Measurements from ENCODE around the gene SLC7A14.

The SLC7A14 gene

DNA sequence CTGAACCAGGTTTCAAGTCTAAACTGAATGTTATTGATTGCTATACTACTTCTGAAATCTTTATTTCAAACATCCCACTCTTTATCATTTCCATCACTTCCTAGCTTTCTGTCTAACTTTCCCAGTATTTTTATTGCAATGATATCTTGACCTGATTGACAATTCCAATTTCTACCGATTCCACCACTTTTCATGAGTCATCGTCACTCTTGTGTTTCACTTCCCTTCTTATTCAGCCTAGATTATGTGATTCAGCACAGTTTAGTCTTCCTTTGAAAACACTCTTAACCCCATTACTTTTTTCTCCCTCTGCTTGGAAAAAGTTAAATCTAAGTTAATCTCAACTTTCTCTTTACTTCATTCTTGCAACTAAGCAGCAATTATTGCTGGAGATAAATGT lies 62.6 kb downstream of the SLC7A14 start:
- Histone ChIP-seq H3K27me3 (ENCODE audit: low read length) (no peaks in the 10 kb centered on the region), H3K9me2 (replicated peaks; ENCODE audit: insufficient read depth, low read length) (no peaks in the 10 kb centered on the region), H3K9me3 (ENCODE audit: insufficient read depth, low read length) (no peaks in the 10 kb centered on the region), H3F3A (ENCODE audit: insufficient read depth) (no peaks in the 10 kb centered on the region), H3K9ac (ENCODE audit: low read length) (no peak overlapping the region), H3K4me3 (ENCODE audit: insufficient read depth, low read length, poor library complexity, severe bottlenecking) (no peak overlapping the region), H2AFZ (ENCODE audit: low read depth, low read length, severe bottlenecking) (no peak overlapping the region), H3K4me2 (ENCODE audit: low read depth, low read length, poor library complexity, severe bottlenecking) (no peak overlapping the region), H3K36me3 (ENCODE audit: low read length) (no peaks in the 10 kb centered on the region), H3K79me2 (ENCODE audit: insufficient read depth, low read length) (no peaks in the 10 kb centered on the region), H4K20me1 (ENCODE audit: low read depth, low read length) (no peaks in the 10 kb centered on the region), H3K27ac (ENCODE audit: low read depth, low read length) (no peak overlapping the region)
- TF ChIP-seq EZH2phosphoT487 (conservative IDR thresholded peaks at IDR 0.05; ENCODE audit: low read length): no peak
- TF ChIP-seq, protein P1, sequence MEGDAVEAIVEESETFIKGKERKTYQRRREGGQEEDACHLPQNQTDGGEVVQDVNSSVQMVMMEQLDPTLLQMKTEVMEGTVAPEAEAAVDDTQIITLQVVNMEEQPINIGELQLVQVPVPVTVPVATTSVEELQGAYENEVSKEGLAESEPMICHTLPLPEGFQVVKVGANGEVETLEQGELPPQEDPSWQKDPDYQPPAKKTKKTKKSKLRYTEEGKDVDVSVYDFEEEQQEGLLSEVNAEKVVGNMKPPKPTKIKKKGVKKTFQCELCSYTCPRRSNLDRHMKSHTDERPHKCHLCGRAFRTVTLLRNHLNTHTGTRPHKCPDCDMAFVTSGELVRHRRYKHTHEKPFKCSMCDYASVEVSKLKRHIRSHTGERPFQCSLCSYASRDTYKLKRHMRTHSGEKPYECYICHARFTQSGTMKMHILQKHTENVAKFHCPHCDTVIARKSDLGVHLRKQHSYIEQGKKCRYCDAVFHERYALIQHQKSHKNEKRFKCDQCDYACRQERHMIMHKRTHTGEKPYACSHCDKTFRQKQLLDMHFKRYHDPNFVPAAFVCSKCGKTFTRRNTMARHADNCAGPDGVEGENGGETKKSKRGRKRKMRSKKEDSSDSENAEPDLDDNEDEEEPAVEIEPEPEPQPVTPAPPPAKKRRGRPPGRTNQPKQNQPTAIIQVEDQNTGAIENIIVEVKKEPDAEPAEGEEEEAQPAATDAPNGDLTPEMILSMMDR (IDR thresholded peaks at IDR 0.05; ENCODE audit: insufficient read depth, low read length, poor library complexity, severe bottlenecking): no peak

DNA sequence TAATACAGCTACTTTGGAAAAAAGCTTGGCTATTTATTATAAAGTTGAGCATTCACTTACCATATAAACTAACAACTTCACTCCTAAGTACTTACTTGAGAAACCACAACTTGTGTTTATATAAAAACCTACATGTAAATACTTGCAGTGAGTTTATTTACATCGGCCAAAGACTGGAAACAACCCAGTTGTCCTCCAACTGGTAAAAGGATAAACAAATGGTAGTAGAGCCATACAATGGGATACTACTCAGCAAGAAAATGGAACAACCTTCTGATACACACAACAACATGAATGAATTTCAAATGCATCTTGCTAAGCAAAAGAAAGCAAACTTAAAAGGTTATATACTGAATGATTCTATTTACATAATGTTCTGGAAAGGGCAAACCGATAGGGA lies 63.7 kb downstream of the SLC7A14 start:
- H3F3A ChIP-seq (ENCODE audit: insufficient read depth): no peaks in the 10 kb centered on the region
- no peak overlapping the region for H3K9ac ChIP-seq (ENCODE audit: low read length)
- H3K4me3 ChIP-seq (ENCODE audit: insufficient read depth, low read length, poor library complexity, severe bottlenecking): no peak overlapping the region
- no peak for TF ChIP-seq EZH2phosphoT487 (conservative IDR thresholded peaks at IDR 0.05; ENCODE audit: low read length)
- TF ChIP-seq, protein P1 (IDR thresholded peaks at IDR 0.05; ENCODE audit: insufficient read depth, low read length, poor library complexity, severe bottlenecking): no peak
- no peaks in the 10 kb centered on the region for H3K79me2 ChIP-seq (ENCODE audit: insufficient read depth, low read length)
- no peaks in the 10 kb centered on the region for H4K20me1 ChIP-seq (ENCODE audit: low read depth, low read length)
- H3K9me2 ChIP-seq (replicated peaks; ENCODE audit: insufficient read depth, low read length): no peaks in the 10 kb centered on the region
- no peaks in the 10 kb centered on the region for H3K36me3 ChIP-seq (ENCODE audit: low read length)
- H3K9me3 ChIP-seq (ENCODE audit: insufficient read depth, low read length): no peaks in the 10 kb centered on the region
- H3K4me2 ChIP-seq (ENCODE audit: low read depth, low read length, poor library complexity, severe bottlenecking): no peak overlapping the region
- no peak overlapping the region for H2AFZ ChIP-seq (ENCODE audit: low read depth, low read length, severe bottlenecking)
- H3K27ac ChIP-seq (ENCODE audit: low read depth, low read length): no peak overlapping the region
- H3K27me3 ChIP-seq (ENCODE audit: low read length): no peaks in the 10 kb centered on the region

DNA sequence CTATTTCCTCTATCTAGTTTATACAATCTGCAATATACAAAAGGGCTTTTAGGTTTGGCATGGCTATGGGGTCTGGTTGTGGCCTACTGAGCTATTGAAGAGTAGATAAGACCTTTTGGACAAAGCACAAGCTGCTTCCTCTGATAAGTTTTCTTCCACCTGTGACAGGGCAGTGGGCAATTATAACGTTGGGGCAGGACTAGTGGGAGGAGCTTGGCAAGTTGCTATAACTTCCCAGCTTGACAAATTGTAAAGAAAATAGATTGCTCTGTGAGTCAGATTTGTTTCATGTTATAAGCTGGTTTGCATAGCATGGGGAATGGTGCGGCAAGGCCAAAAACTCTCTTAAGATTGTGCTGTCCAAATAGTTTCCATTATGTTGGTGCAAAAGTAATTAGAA lies 64.9 kb downstream of the SLC7A14 start:
- Histone ChIP-seq H3K27ac (ENCODE audit: low read depth, low read length) (no peak overlapping the region), H2AFZ (ENCODE audit: low read depth, low read length, severe bottlenecking) (no peak overlapping the region), H3K9me2 (replicated peaks; ENCODE audit: insufficient read depth, low read length) (no peaks in the 10 kb centered on the region), H3K27me3 (ENCODE audit: low read length) (no peaks in the 10 kb centered on the region), H3K36me3 (ENCODE audit: low read length) (no peaks in the 10 kb centered on the region), H3K4me2 (ENCODE audit: low read depth, low read length, poor library complexity, severe bottlenecking) (no peak overlapping the region), H3F3A (ENCODE audit: insufficient read depth) (no peaks in the 10 kb centered on the region), H3K9me3 (ENCODE audit: insufficient read depth, low read length) (no peaks in the 10 kb centered on the region), H3K79me2 (ENCODE audit: insufficient read depth, low read length) (no peaks in the 10 kb centered on the region), H3K9ac (ENCODE audit: low read length) (no peak overlapping the region), H3K4me3 (ENCODE audit: insufficient read depth, low read length, poor library complexity, severe bottlenecking) (no peak overlapping the region), H4K20me1 (ENCODE audit: low read depth, low read length) (no peaks in the 10 kb centered on the region)
- TF ChIP-seq EZH2phosphoT487 (conservative IDR thresholded peaks at IDR 0.05; ENCODE audit: low read length): no peak
- TF ChIP-seq, protein P1 (IDR thresholded peaks at IDR 0.05; ENCODE audit: insufficient read depth, low read length, poor library complexity, severe bottlenecking): no peak
